Esophagus muscularis mucosa (tissue), 4 donors: ENCODE results near the gene ULK4. TPM values are rescaled to one million over a fixed set of nuclear protein-coding genes. Genes with fewer than 3 reads are reported as not detected.

Source experiments
- DNase-seq: peaks from one replicate; pipeline ENCODE4 v3.0.0-alpha.2; 2017; ENCODE audit errors: extremely low spot score
- H3K27ac ChIP-seq, 4 donors: fragments of 200-600 bp; sonication (generic); replicated peaks in 1 of 4; 1 replicate in 3 of 4; 2 replicates in 1 of 4; pipeline ENCODE4 v1.5.1; 2016 to 2019; ENCODE audit warnings: mild to moderate bottlenecking in 1 of 4
- H3K27me3 ChIP-seq, 4 donors: fragments of 200-600 bp; sonication (generic); one replicate each; pipeline versions ENCODE4 v1.5.1 to v1.6.0; 2016 to 2019
- H3K36me3 ChIP-seq, 4 donors: fragments of 200-600 bp; sonication (generic); one replicate each; pipeline ENCODE4 v1.5.1; 2016 to 2019
- H3K4me1 ChIP-seq, 4 donors: fragments of 200-600 bp; sonication (generic); one replicate each; pipeline ENCODE4 v1.5.1; 2016 to 2019
- H3K4me3 ChIP-seq, 4 donors: fragments of 200-600 bp; sonication (generic); 1 replicate in 2 of 4; 2 replicates in 2 of 4; pipeline ENCODE4 v1.5.1; 2016 to 2019; ENCODE audit warnings: mild to moderate bottlenecking in 4 of 4, moderate library complexity in 1 of 4
- H3K9me3 ChIP-seq, 4 donors: fragments of 200-600 bp; sonication (generic); 1 replicate in 3 of 4; 2 replicates in 1 of 4; pipeline ENCODE4 v1.5.1; 2016 to 2019
- CTCF ChIP-seq, 3 experiments: fragments of 200-600 bp in 2 of 3; fragments of 450-650 bp in 1 of 3; sonication (generic) in 2 of 3; IDR thresholded peaks; one replicate each; pipeline ENCODE4 v1.5.1; 2017 to 2019; ENCODE audit warnings: antibody characterized with exemption in 3 of 3, mild to moderate bottlenecking in 2 of 3, moderate library complexity in 1 of 3
- EP300 ChIP-seq: sonication (generic); formaldehyde crosslinking; IDR thresholded peaks from one replicate; pipeline ENCODE4 v1.6.1; 2017; ENCODE audit warnings: antibody characterized with exemption
- POLR2A ChIP-seq: fragments of 450-650 bp; IDR thresholded peaks from one replicate; pipeline ENCODE4 v1.6.1; 2017; ENCODE audit warnings: antibody characterized with exemption, moderate library complexity, mild to moderate bottlenecking, low read depth
- POLR2AphosphoS5 ChIP-seq, 2 donors: sonication (generic); formaldehyde crosslinking; IDR thresholded peaks; one replicate each; pipeline ENCODE4 v1.6.1; 2017; ENCODE audit warnings: antibody characterized with exemption in 2 of 2
- WGBS: methylation state at CpG from one replicate; pipeline ENCODE4 v1.1.5; 2018; 5-methylcytosine and 5-hydroxymethylcytosine counted together
- intact Hi-C: fragments of 100-400 bp; cut with DNase I; formaldehyde crosslinking; loops from one replicate; pipeline ENCODE4 v1.15.1; 2023
- total RNA-seq, 4 donors: library from RNA; depleted of rRNA; stranded (reverse); fragments of >200 nt; gene quantifications; one replicate each; pipeline versions ENCODE4 v1.1.0 to v1.2.1, GENCODE V29; 2016

Gene ULK4
- total RNA-seq, 4 donors from 2014 or later, result 4.2 to 15.4 (median 11.0) TPM

GRCh38 chr3:41521010-41521655 is 440.8 kb downstream of the ULK4 start:
- no peak for DNase-seq
- H3K4me3 ChIP-seq, result no peak overlapping the region
- no peak for TF ChIP-seq CTCF (IDR thresholded peaks at IDR 0.05)
- no peak for TF ChIP-seq EP300
- TF ChIP-seq POLR2AphosphoS5 (IDR thresholded peaks at IDR 0.05), result no peak
- no peak for TF ChIP-seq POLR2A
- intact Hi-C loops, result no loop called here
- H3K9me3 ChIP-seq, result no peaks in the 10 kb centered on the region
- H3K27ac ChIP-seq, result no peak overlapping the region
- H3K36me3 ChIP-seq, result no peaks in the 10 kb centered on the region
- 96% methylated on average over 1 of the region's 1 CpG for WGBS
- H3K27me3 ChIP-seq, result no peaks in the 10 kb centered on the region
- no peaks in the 10 kb centered on the region for H3K4me1 ChIP-seq

- WGBS, result 94% methylated on average over 2 of the region's 2 CpGs
- Histone ChIP-seq H3K27ac (no peak overlapping the region), H3K4me1 (no peaks in the 10 kb centered on the region), H3K27me3 (no peaks in the 10 kb centered on the region), H3K36me3 (no peaks in the 10 kb centered on the region), H3K4me3 (no peak overlapping the region), H3K9me3 (no peaks in the 10 kb centered on the region)
- no peak for TF ChIP-seq EP300
- TF ChIP-seq POLR2AphosphoS5 (IDR thresholded peaks at IDR 0.05), result no peak
- no peak for TF ChIP-seq CTCF (IDR thresholded peaks at IDR 0.05)
- TF ChIP-seq POLR2A, result no peak
- DNase-seq, result no peak
- intact Hi-C loops, result no loop called here
Observed at GRCh38 chr3:41519746-41520145, 442.2 kb downstream of the ULK4 start.

- H3K4me3 ChIP-seq, result no peak overlapping the region
- DNase-seq, result no peak
- H3K27me3 ChIP-seq, result no peaks in the 10 kb centered on the region
- intact Hi-C loops, result no loop called here
- no peaks in the 10 kb centered on the region for H3K9me3 ChIP-seq
- TF ChIP-seq CTCF (IDR thresholded peaks at IDR 0.05) (no peak), EP300 (no peak), POLR2A (no peak), POLR2AphosphoS5 (IDR thresholded peaks at IDR 0.05) (no peak)
- H3K36me3 ChIP-seq, result no peaks in the 10 kb centered on the region
- H3K27ac ChIP-seq, result no peak overlapping the region
- H3K4me1 ChIP-seq, result no peaks in the 10 kb centered on the region
- WGBS, result 71% methylated on average over 4 of the region's 4 CpGs
Observed at GRCh38 chr3:41518626-41519025, 443.3 kb downstream of the ULK4 start.

- H3K9me3 ChIP-seq, result peaks cover 0 to 10% (median 0%) of the 10 kb centered on the region in 4 donors
- TF ChIP-seq POLR2AphosphoS5 (IDR thresholded peaks at IDR 0.05) (no peak), CTCF (IDR thresholded peaks at IDR 0.05) (no peak), POLR2A (no peak), EP300 (no peak)
- no peaks in the 10 kb centered on the region for H3K4me1 ChIP-seq
- no peak overlapping the region for H3K4me3 ChIP-seq
- intact Hi-C loops, result no loop called here
- no peaks in the 10 kb centered on the region for H3K36me3 ChIP-seq
- DNase-seq, result no peak
- no peaks in the 10 kb centered on the region for H3K27me3 ChIP-seq
- no peak overlapping the region for H3K27ac ChIP-seq
- 94% methylated on average over 7 of the region's 7 CpGs for WGBS
Observed at GRCh38 chr3:41508063-41508696, 453.7 kb downstream of the ULK4 start.
